ENCODE results near the gene SESN1. TPM values are rescaled to one million over a fixed set of nuclear protein-coding genes. Genes with fewer than 3 reads are reported as not detected.

The SESN1 gene
- total and polyA plus RNA-seq, 9 of the 15 experiments (the other 6 are each of a cell fraction or from before 2014, with no cell fraction given), result 3.1 to 13.0 (median 7.4) TPM

DNA sequence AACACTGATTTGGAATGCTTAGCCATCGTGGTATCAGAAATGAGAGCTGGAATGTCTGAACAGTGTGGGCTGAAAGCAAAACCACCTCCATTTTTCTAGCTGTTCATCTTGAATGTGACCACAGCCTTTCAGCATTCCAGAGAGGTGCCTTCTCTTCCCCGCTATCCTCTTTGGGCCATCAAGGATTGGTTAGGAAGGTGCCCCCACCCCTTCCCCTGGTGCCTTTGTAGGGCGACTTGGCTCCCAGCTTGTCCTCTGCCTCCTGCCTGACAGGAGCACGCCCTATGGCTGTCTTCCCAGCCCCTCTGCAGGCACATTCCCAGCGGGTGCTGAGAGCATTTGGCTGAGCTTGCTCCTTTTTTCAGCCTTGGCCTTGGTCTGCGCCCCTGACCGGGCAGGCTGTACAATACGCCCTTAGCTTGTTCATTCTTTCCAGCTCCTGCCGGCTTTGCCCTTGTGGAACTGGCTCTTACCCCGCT is 148.9 kb downstream of the SESN1 start:
- intact Hi-C loops (cut with micrococcal nuclease), result no loop called here
- ATAC-seq, result no peak
- no peak overlapping the region for H3K4me2 ChIP-seq (ENCODE audit: insufficient read depth, low read length)
- no peak overlapping the region for H3K27ac ChIP-seq (ENCODE audit: extremely low read depth, low read depth, low read length)
- peaks cover 18 to 34% of the 10 kb centered on the region in 2 experiments; a peak in 4 of 5 replicates for H3K27me3 ChIP-seq (ENCODE audit: control insufficient read depth in 2 of 2, insufficient read depth in 2 of 2, low read length in 2 of 2)
- H3K79me2 ChIP-seq (ENCODE audit: control insufficient read depth, insufficient read depth, low read length), result no peaks in the 10 kb centered on the region
- ChIA-PET CTCF (ENCODE audit: low intra/inter-chr PET ratio) (no interaction called here), POLR2A (interaction anchor here (0.6 to 3.3 kb wide), 5 partner anchors 9 to 898 kb away, joined by 3 to 12 read pairs (median 5); partner anchors contain the start of gene SESN1)
- H3K9me3 ChIP-seq (replicated peaks; ENCODE audit: control insufficient read depth, insufficient read depth, low read depth, low read length), result no peaks in the 10 kb centered on the region
- WGBS (ENCODE audit: insufficient coverage, low coverage, missing lambda C conversion rate), result 4% methylated on average over 10 of the region's 10 CpGs
- no peaks in the 10 kb centered on the region; a peak in 1 of 5 replicates for H3K4me1 ChIP-seq (replicated peaks in 1 of 2; ENCODE audit: control insufficient read depth in 2 of 2, insufficient read depth in 2 of 2, low read length in 2 of 2)
- H3K4me3 ChIP-seq, result no peak overlapping the region
- no TSS peak for BruUV-seq (replicated peaks)
- H2AFZ ChIP-seq (ENCODE audit: low read depth, low read length), result no peak overlapping the region
- DNase-seq (ENCODE audit: extremely low read depth in 1 of 4, low spot score in 3 of 4), result no peak
- no peak overlapping the region for H3K9ac ChIP-seq (ENCODE audit: insufficient read depth in 1 of 2, low read depth in 2 of 2, low read length in 2 of 2)
- no peaks in the 10 kb centered on the region for H3K9me1 ChIP-seq (ENCODE audit: control insufficient read depth, insufficient read depth, low read length)
- in situ Hi-C loops (cut with MboI), result no loop called here
- no peaks in the 10 kb centered on the region for H4K20me1 ChIP-seq (replicated peaks; ENCODE audit: control insufficient read depth, insufficient read depth, low read length)
- no peaks in the 10 kb centered on the region for H3K36me3 ChIP-seq (ENCODE audit: control insufficient read depth, insufficient read depth, low read length)
- FAIRE-seq, result no peak
- TF ChIP-seq CHD4 (IDR thresholded peaks at IDR 0.05; ENCODE audit: insufficient read depth, insufficient replicate concordance, low read depth, low read length, poor library complexity, severe bottlenecking) (no peak), ERF (CRISPR knock-in tag; IDR thresholded peaks at IDR 0.05) (no peak), ZNF395 (CRISPR knock-in tag; IDR thresholded peaks at IDR 0.05) (no peak), TAF7 (tag; IDR thresholded peaks at IDR 0.05) (no peak), PKNOX1 (IDR thresholded peaks at IDR 0.05) (no peak), ZNF57 (CRISPR knock-in tag; IDR thresholded peaks at IDR 0.05) (no peak), CTCF (IDR thresholded peaks at IDR 0.05 in 2 of 3, conservative IDR thresholded peaks at IDR 0.05 in 1 of 3; ENCODE audit: insufficient read depth in 2 of 3, low read depth in 1 of 3, low read length in 3 of 3) (no peak), SP2 (IDR thresholded peaks at IDR 0.05; ENCODE audit: extremely low read depth, low read depth, low read length, poor library complexity, severe bottlenecking) (no peak), ZNF212 (CRISPR knock-in tag; IDR thresholded peaks at IDR 0.05) (no peak), CEBPG (CRISPR knock-in tag; IDR thresholded peaks at IDR 0.05) (no peak), CEBPG (tag; conservative IDR thresholded peaks at IDR 0.05 in 1 of 2, IDR thresholded peaks at IDR 0.05 in 1 of 2) (no peak), XRCC5 (IDR thresholded peaks at IDR 0.05; ENCODE audit: low read depth, low read length) (no peak), ESRRB (CRISPR knock-in tag; IDR thresholded peaks at IDR 0.05; ENCODE audit: borderline replicate concordance) (no peak), ZBTB17 (CRISPR knock-in tag; IDR thresholded peaks at IDR 0.05) (no peak), CBFA2T2 (conservative IDR thresholded peaks at IDR 0.05) (no peak), MYC (IDR thresholded peaks at IDR 0.05; ENCODE audit: low read depth, low read length) (no peak), MYC (CRISPR knock-in tag; IDR thresholded peaks at IDR 0.05; ENCODE audit: borderline replicate concordance, low read depth) (no peak)
- TF ChIP-seq, protein P1, sequence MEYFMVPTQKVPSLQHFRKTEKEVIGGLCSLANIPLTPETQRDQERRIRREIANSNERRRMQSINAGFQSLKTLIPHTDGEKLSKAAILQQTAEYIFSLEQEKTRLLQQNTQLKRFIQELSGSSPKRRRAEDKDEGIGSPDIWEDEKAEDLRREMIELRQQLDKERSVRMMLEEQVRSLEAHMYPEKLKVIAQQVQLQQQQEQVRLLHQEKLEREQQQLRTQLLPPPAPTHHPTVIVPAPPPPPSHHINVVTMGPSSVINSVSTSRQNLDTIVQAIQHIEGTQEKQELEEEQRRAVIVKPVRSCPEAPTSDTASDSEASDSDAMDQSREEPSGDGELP (CRISPR knock-in tag; IDR thresholded peaks at IDR 0.05; ENCODE audit: borderline replicate concordance), result no peak
